HG03442 (cell line): ENCODE results near the gene LRFN2.

ENCODE experiments used
- ATAC-seq: cut with Tn5 transposase; IDR thresholded peaks from one replicate; pipeline ENCODE4 v1.9.1; 2021; ENCODE audit warnings: mild to moderate bottlenecking, moderate library complexity; ENCODE audit not compliant: unreplicated experiment

Gene LRFN2

GRCh38 chr6:40520084-40520483 lies 67.1 kb downstream of the LRFN2 start:
- ATAC-seq: no peak

- ATAC-seq: no peak
Observed at GRCh38 chr6:40517654-40518053, 69.5 kb downstream of the LRFN2 start.

- no peak for ATAC-seq
Observed at GRCh38 chr6:40516429-40516828, 70.7 kb downstream of the LRFN2 start.

- no peak for ATAC-seq
Observed at GRCh38 chr6:40512340-40512739, 74.8 kb downstream of the LRFN2 start.

- no peak for ATAC-seq
Observed at GRCh38 chr6:40511884-40512283, 75.3 kb downstream of the LRFN2 start.

GRCh38 chr6:40510442-40510841 lies 76.7 kb downstream of the LRFN2 start:
- no peak for ATAC-seq

- ATAC-seq: no peak
Observed at GRCh38 chr6:40509716-40510260, 77.4 kb downstream of the LRFN2 start.

- ATAC-seq: no peak
Observed at GRCh38 chr6:40509086-40509485, 78.1 kb downstream of the LRFN2 start.

- ATAC-seq: no peak
Observed at GRCh38 chr6:40506954-40507353, 80.2 kb downstream of the LRFN2 start.

GRCh38 chr6:40505191-40505810 lies 81.9 kb downstream of the LRFN2 start:
- no peak for ATAC-seq

- no peak for ATAC-seq
Observed at GRCh38 chr6:40504274-40504673, 82.9 kb downstream of the LRFN2 start.

- no peak for ATAC-seq
Observed at GRCh38 chr6:40500227-40500626, 86.9 kb downstream of the LRFN2 start.

- ATAC-seq: no peak
Observed at GRCh38 chr6:40499215-40499614, 87.9 kb downstream of the LRFN2 start.

GRCh38 chr6:40498148-40498547 lies 89.0 kb downstream of the LRFN2 start:
- no peak for ATAC-seq

GRCh38 chr6:40492187-40492586 lies 95.0 kb downstream of the LRFN2 start:
- no peak for ATAC-seq

GRCh38 chr6:40490508-40490907 lies 96.7 kb downstream of the LRFN2 start:
- no peak for ATAC-seq

- ATAC-seq: no peak
Observed at GRCh38 chr6:40489798-40490197, 97.4 kb downstream of the LRFN2 start.

- no peak for ATAC-seq
Observed at GRCh38 chr6:40486576-40486975, 100.6 kb downstream of the LRFN2 start.

GRCh38 chr6:40485795-40486194 lies 101.4 kb downstream of the LRFN2 start:
- no peak for ATAC-seq

- no peak for ATAC-seq
Observed at GRCh38 chr6:40485300-40485699, 101.9 kb downstream of the LRFN2 start.

GRCh38 chr6:40484066-40484465 lies 103.1 kb downstream of the LRFN2 start:
- ATAC-seq: no peak

GRCh38 chr6:40482532-40482931 lies 104.6 kb downstream of the LRFN2 start:
- ATAC-seq: no peak

- ATAC-seq: no peak
Observed at GRCh38 chr6:40480678-40481077, 106.5 kb downstream of the LRFN2 start.
